Uterus (tissue), 2 donors: ENCODE data around the gene CACNB4.

Source experiments
- POLR2A ChIP-seq, 2 donors: fragments of 450-650 bp; IDR thresholded peaks; one replicate each; pipeline ENCODE4 v1.6.1; 2016; ENCODE audit warnings: antibody characterized with exemption in 2 of 2, mild to moderate bottlenecking in 1 of 2, moderate library complexity in 1 of 2
- TF ChIP-seq, protein P1 (sequence below), 4 experiments: fragments of 200-600 bp in 2 of 4; fragments of 450-650 bp in 2 of 4; sonication (generic) in 2 of 4; IDR thresholded peaks; one replicate each; pipeline ENCODE4 v1.5.1; 2016 to 2019; ENCODE audit warnings: antibody characterized with exemption in 4 of 4, mild to moderate bottlenecking in 2 of 4, moderate library complexity in 1 of 4

DNA sequence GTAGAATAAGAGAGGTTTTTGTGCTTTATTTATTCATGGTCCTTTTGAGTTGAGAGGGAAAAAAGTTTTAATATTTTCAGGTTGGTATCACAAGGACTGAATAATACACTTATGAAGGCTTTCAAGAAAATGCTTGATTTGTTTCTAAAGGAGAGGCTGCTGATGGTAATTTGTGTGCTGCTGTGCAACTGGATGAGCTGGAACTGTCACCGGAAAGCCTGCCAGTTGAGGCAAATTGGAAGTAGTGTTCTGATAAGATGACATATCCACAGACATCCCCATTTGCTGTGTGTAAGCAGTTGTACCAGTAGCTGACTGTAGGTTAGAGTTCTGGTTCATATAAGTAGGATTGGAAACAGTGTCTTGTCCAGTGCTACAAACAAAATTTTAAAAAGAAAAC lies 21.6 kb upstream of the CACNB4 start:
- TF ChIP-seq, protein P1, sequence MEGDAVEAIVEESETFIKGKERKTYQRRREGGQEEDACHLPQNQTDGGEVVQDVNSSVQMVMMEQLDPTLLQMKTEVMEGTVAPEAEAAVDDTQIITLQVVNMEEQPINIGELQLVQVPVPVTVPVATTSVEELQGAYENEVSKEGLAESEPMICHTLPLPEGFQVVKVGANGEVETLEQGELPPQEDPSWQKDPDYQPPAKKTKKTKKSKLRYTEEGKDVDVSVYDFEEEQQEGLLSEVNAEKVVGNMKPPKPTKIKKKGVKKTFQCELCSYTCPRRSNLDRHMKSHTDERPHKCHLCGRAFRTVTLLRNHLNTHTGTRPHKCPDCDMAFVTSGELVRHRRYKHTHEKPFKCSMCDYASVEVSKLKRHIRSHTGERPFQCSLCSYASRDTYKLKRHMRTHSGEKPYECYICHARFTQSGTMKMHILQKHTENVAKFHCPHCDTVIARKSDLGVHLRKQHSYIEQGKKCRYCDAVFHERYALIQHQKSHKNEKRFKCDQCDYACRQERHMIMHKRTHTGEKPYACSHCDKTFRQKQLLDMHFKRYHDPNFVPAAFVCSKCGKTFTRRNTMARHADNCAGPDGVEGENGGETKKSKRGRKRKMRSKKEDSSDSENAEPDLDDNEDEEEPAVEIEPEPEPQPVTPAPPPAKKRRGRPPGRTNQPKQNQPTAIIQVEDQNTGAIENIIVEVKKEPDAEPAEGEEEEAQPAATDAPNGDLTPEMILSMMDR (IDR thresholded peaks at IDR 0.05) = no peak
- no peak for TF ChIP-seq POLR2A (IDR thresholded peaks at IDR 0.05)
